Smooth muscle cell (in vitro differentiated cells): ENCODE measurements around the gene TBX1. TPM values are rescaled to one million over a fixed set of nuclear protein-coding genes. Genes with fewer than 3 reads are reported as not detected.

Experiments used
- DNase-seq: peaks from one replicate; lab custom pipeline; 2025; ENCODE audit not compliant: unreplicated experiment; lab: John Stamatoyannopoulos, UW
- H2AFZ ChIP-seq: fragments of 200-600 bp; sonication (generic); 2 replicates; pipeline ENCODE4 v1.6.0; 2016; ENCODE audit warnings: antibody characterized with exemption, low read depth, mild to moderate bottlenecking
- H3F3A ChIP-seq: fragments of 200-600 bp; sonication (generic); 2 replicates; pipeline ENCODE4 v1.6.0; 2017; ENCODE audit warnings: antibody characterized with exemption, low read depth
- H3K27ac ChIP-seq: fragments of 200-600 bp; sonication (generic); 2 replicates; pipeline ENCODE4 v1.5.1; 2016; ENCODE audit warnings: low read depth, mild to moderate bottlenecking
- H3K27me3 ChIP-seq: fragments of 200-600 bp; sonication (generic); 2 replicates; pipeline ENCODE4 v1.6.1; 2016; ENCODE audit warnings: low read depth, mild to moderate bottlenecking
- H3K36me3 ChIP-seq: fragments of 200-600 bp; sonication (generic); 2 replicates; pipeline ENCODE4 v1.5.1; 2016; ENCODE audit warnings: low read depth
- H3K4me1 ChIP-seq: fragments of 200-600 bp; sonication (generic); 2 replicates; pipeline ENCODE4 v1.5.1; 2016; ENCODE audit warnings: low read depth
- H3K4me2 ChIP-seq: fragments of 200-600 bp; sonication (generic); 2 replicates; pipeline ENCODE4 v1.6.0; 2016; ENCODE audit warnings: mild to moderate bottlenecking
- H3K4me3 ChIP-seq: fragments of 200-600 bp; sonication (generic); 2 replicates; pipeline ENCODE4 v1.5.1; 2016; ENCODE audit warnings: mild to moderate bottlenecking
- H3K79me2 ChIP-seq: fragments of 200-600 bp; sonication (generic); 2 replicates; pipeline ENCODE4 v1.6.0; 2016; ENCODE audit warnings: low read depth, mild to moderate bottlenecking
- H3K9ac ChIP-seq: fragments of 200-600 bp; sonication (generic); 2 replicates; pipeline ENCODE4 v1.6.0; 2016; ENCODE audit warnings: low read depth
- H3K9me3 ChIP-seq: fragments of 200-600 bp; sonication (generic); replicated peaks from 2 replicates; pipeline ENCODE4 v1.5.1; 2016; ENCODE audit warnings: low read depth
- H4K20me1 ChIP-seq: fragments of 200-600 bp; sonication (generic); 2 replicates; pipeline ENCODE4 v1.6.0; 2016; ENCODE audit warnings: low read depth
- CTCF ChIP-seq: fragments of 200-600 bp; sonication (generic); IDR thresholded peaks from 2 replicates; pipeline ENCODE4 v1.5.1; 2017; ENCODE audit warnings: borderline replicate concordance, mild to moderate bottlenecking, antibody characterized with exemption; ENCODE audit not compliant: insufficient read depth, poor library complexity, severe bottlenecking
- WGBS: methylation state at CpG from one replicate; pipeline ENCODE4 v1.1.7; 2016; ENCODE audit warnings: low lambda C conversion rate; 5-methylcytosine and 5-hydroxymethylcytosine counted together
- polyA plus RNA-seq: library from polyadenylated mRNA; unstranded; fragments of >200 nt; fragmentation: Nextera tagmentation; extraction: Ambion mirVana; gene quantifications from 2 replicates; pipeline ENCODE4 v1.2.1, GENCODE V29; 2016
- total RNA-seq: library from RNA; depleted of rRNA; stranded (reverse); fragments of >200 nt; gene quantifications from 2 replicates; pipeline ENCODE4 v1.2.3, GENCODE V29; 2014

TBX1 gene
- total and polyA plus RNA-seq, 2 experiments from 2014 or later = not detected

- H3K4me2 ChIP-seq = no peak overlapping the region
- no peak for DNase-seq
Measured at GRCh38 chr22:19795617-19796008, 35.0 kb downstream of the TBX1 start.

GRCh38 chr22:19796160-19796559 is 35.6 kb downstream of the TBX1 start:
- WGBS = 93% methylated on average over 7 of the region's 7 CpGs

More at GRCh38 chr22:19795617-19796008, 35.0 kb downstream of the TBX1 start:
- Histone ChIP-seq H2AFZ (no peak overlapping the region), H3K27me3 (no peaks in the 10 kb centered on the region), H3K4me3 (no peak overlapping the region), H3K27ac (no peak overlapping the region), H3K4me1 (no peaks in the 10 kb centered on the region), H3K79me2 (no peaks in the 10 kb centered on the region), H3K9me3 (no peaks in the 10 kb centered on the region), H4K20me1 (no peaks in the 10 kb centered on the region), H3F3A (no peaks in the 10 kb centered on the region), H3K36me3 (no peaks in the 10 kb centered on the region), H3K9ac (no peak overlapping the region)
- 96% methylated on average over 6 of the region's 6 CpGs for WGBS
- no peak for TF ChIP-seq CTCF

GRCh38 chr22:19797086-19798002 is 36.8 kb downstream of the TBX1 start:
- Histone ChIP-seq H3K36me3 (no peaks in the 10 kb centered on the region), H3K27me3 (no peaks in the 10 kb centered on the region), H3K79me2 (no peaks in the 10 kb centered on the region), H3F3A (no peaks in the 10 kb centered on the region), H3K9ac (no peak overlapping the region), H3K27ac (no peak overlapping the region), H3K4me3 (no peak overlapping the region), H3K4me1 (no peaks in the 10 kb centered on the region), H3K9me3 (no peaks in the 10 kb centered on the region), H2AFZ (no peak overlapping the region), H4K20me1 (no peaks in the 10 kb centered on the region), H3K4me2 (no peak overlapping the region)
- DNase-seq = no peak
- WGBS = 87% methylated on average over 24 of the region's 24 CpGs
- TF ChIP-seq CTCF = no peak

More at GRCh38 chr22:19796160-19796559, 35.6 kb downstream of the TBX1 start:
- Histone ChIP-seq H2AFZ (no peak overlapping the region), H3K4me1 (no peaks in the 10 kb centered on the region), H3K27ac (no peak overlapping the region), H3K79me2 (no peaks in the 10 kb centered on the region), H3K27me3 (no peaks in the 10 kb centered on the region), H3K9ac (no peak overlapping the region), H3K9me3 (no peaks in the 10 kb centered on the region), H3K4me2 (no peak overlapping the region), H3K4me3 (no peak overlapping the region), H3F3A (no peaks in the 10 kb centered on the region), H4K20me1 (no peaks in the 10 kb centered on the region), H3K36me3 (no peaks in the 10 kb centered on the region)
- no peak for TF ChIP-seq CTCF
- DNase-seq = no peak
